MM.1S (cell line): Measurements from ENCODE around the gene PARP6.

Experiments
- CTCF ChIP-seq: fragments of 300-600 bp; sonication (generic); IDR thresholded peaks from 2 replicates; pipeline ENCODE4 v1.5.1; 2016; ENCODE audit warnings: antibody characterized with exemption, low read length, mixed read lengths
- EZH2 ChIP-seq: fragments of 300-600 bp; sonication (generic); optimal IDR thresholded peaks from 2 replicates; pipeline ENCODE3; 2017; ENCODE audit warnings: low read depth, mild to moderate bottlenecking, antibody characterized with exemption, low read length, mixed read lengths
- EZH2phosphoT487 ChIP-seq: fragments of 300-600 bp; sonication (generic); IDR thresholded peaks from 2 replicates; pipeline ENCODE4 v1.6.1; 2018; ENCODE audit warnings: antibody characterized with exemption, low read length

DNA sequence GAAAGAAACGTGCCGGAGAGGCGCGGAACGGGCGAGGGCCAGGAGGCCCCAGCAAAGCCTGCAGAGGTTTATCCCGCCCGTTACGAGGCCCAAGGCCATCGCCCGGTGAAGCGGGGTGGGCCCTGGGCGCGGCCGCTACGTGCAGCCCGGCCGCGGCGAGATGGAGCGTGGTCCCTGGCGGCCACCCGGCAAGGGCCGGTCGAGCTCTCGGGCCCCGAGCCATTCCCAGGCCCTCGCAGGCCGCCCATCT, 42.5 kb downstream of the PARP6 start:
- no peak for TF ChIP-seq CTCF
- TF ChIP-seq EZH2 = no peak
- TF ChIP-seq EZH2phosphoT487 = no peak
